GM08714 (cell line): ENCODE data around the gene DLX3.

Experiments used
- H3K4me3 ChIP-seq: fragments of 200-500 bp; sonication (Bioruptor generic); 2 replicates; pipeline ENCODE4 v1.5.1; 2014; ENCODE audit warnings: mild to moderate bottlenecking, low read length, inconsistent platforms
- ZNF274 ChIP-seq: IDR thresholded peaks from 2 replicates; pipeline ENCODE4 v1.6.1; 2012; ENCODE audit warnings: mild to moderate bottlenecking, low read depth, low read length

DLX3 gene

DNA sequence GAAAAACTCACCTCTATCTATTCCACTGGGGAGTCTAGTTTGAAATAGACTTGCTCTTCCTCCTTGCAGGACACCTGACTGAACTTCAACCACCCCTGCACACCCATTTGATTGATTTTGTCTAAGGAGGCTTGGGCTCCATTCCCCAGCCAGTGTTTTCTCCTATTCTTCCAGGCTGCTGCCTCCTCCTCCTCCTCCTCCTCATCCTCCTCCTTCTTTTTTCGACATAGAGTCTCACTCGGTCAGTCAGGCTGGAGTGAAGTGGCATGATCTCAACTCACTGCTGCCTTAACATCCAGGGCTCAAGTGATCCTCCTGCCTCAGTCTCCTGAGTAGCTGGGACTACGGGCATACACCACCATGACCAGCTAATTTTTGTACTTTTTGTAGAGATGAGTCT is 27.8 kb downstream of the DLX3 start:
- no peak for TF ChIP-seq ZNF274
- H3K4me3 ChIP-seq = no peak overlapping the region

DNA sequence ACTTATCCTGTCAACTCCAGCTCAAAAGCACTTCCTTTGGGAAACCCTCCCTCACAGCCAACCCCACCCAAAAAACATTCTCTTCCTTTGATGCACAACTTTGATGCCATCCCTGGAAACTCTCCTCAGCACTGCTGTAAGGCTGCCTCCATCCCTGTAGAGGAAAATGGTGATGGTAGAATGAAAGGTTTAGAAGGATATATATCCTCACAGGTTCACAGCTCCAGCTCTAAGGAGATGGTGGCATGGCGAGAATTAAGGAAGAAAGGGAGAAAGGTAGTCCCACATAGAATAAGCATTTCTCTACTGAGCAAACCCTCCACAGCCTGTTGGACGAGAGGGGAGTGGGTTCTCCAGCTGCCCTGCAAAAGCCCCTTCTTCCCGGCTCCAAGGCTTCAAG is 28.3 kb downstream of the DLX3 start:
- no peak overlapping the region for H3K4me3 ChIP-seq
- TF ChIP-seq ZNF274 = no peak

DNA sequence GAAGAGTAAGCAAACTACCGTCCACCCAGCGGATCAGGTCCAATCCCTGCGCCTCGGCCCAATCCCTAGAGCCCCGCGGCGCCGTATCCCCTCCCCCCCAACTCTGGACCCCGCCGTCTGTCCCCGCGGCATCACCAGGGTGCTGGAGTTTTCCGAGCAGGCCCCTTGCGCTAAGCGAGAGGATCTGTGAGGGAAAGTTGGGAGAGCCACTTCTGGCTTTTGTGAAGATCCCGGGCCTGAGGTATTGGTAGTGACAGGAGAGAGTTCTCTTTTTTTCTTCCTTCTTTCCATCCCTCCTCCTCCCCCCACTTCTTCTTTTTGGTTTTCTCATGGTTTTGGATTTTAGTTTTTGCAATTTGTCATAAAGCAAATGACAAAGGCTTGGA is 29.5 kb downstream of the DLX3 start:
- H3K4me3 ChIP-seq = no peak overlapping the region
- no peak for TF ChIP-seq ZNF274

DNA sequence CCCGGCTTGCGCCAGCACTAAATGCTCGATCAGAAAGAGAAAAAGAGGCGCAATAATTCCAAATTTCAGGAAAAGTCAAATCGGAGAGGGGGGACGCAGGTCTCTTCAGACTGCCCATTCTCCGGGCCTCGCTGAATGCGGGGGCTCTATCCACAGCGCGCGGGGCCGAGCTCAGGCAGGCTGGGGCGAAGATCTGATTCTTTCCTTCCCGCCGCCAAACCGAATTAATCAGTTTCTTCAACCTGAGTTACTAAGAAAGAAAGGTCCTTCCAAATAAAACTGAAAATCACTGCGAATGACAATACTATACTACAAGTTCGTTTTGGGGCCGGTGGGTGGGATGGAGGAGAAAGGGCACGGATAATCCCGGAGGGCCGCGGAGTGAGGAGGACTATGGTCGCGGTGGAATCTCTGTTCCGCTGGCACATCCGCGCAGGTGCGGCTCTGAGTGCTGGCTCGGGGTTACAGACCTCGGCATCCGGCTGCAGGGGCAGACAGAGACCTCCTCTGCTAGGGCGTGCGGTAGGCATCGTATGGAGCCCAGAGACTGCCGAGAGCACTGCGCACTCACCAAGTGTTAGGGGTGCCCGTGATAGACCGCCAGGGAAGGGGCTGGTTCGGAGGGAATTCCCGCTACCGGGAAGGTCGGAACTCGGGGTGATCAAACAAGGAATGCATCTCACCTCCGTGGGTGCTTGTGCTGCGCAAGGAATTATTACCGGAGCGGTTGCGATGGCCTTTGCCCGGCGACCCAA is 30.1 kb downstream of the DLX3 start:
- TF ChIP-seq ZNF274 = no peak
- no peak overlapping the region for H3K4me3 ChIP-seq

DNA sequence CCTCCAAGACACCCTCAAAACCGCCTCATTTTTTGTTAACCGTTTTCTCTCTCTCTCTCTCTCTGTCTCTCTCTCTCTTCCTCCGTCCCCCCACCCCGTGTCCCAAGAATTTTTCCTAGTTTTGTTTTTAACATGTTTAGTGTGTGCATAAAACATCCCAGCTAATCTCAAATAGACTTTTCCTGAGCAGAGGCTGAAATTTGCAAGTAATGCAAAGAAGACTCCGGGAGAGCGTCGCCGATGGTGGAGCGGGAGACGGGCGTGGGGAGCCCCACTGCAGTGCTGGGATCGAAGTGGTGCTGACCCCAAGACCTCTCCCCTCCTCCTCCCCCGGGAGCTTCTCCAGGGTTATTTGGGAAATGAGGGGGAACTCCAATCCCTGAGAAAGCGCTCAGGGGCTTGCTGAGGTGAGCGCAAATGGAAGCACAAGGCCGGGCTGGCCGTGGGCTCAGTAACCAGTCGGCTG is 30.7 kb downstream of the DLX3 start:
- H3K4me3 ChIP-seq = no peak overlapping the region
- no peak for TF ChIP-seq ZNF274

DNA sequence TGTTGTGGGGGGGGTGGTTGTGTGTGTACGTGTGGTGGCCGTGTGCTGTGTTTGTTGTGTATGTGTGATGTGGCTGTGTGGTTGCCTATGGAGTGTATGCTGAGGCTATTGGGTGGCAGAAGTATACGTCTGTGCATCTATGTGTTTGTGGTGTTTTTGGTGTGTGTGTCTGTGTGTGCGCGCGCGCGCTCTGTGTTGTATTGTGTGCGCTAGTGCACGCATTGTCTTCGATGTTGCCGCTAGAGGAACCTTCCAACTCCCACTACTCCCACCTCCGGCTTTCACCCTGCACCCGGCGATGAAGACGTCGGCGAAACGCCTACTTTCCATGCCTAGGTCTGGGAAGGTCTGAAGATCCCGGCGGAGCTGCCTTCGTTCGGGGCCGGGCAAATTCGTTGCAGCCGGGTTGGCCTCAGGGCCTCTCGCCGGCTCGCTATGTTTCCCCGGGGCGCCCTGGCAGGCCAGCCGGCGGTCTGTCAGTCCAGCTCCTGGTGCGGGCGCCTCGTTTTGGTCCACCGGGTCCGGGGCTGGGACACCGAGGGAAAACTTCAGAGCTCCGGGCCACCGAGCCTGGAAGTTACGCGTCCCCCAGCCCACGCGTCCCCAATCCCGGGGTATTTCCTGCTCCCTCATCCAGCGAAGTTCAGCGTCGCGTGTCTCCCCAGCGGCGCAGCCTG is 31.3 kb downstream of the DLX3 start:
- H3K4me3 ChIP-seq = no peak overlapping the region
- TF ChIP-seq ZNF274 = no peak

DNA sequence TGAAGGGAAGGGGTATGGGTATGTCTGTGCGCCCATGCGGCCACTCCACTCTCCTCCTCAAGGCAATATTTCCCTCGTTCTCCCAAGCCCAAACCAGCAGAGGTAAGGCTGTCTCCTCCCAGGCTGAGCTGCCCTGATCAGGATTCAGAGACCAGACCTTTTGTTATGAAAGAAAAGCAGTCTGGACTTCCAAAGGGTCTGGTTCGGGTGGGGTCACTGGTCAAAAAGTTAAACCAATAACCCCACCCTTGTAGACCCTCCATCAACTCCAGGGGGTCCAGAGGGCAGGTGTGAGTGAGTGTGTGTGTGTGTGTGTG is 31.8 kb downstream of the DLX3 start:
- H3K4me3 ChIP-seq = no peak overlapping the region
- TF ChIP-seq ZNF274 = no peak

DNA sequence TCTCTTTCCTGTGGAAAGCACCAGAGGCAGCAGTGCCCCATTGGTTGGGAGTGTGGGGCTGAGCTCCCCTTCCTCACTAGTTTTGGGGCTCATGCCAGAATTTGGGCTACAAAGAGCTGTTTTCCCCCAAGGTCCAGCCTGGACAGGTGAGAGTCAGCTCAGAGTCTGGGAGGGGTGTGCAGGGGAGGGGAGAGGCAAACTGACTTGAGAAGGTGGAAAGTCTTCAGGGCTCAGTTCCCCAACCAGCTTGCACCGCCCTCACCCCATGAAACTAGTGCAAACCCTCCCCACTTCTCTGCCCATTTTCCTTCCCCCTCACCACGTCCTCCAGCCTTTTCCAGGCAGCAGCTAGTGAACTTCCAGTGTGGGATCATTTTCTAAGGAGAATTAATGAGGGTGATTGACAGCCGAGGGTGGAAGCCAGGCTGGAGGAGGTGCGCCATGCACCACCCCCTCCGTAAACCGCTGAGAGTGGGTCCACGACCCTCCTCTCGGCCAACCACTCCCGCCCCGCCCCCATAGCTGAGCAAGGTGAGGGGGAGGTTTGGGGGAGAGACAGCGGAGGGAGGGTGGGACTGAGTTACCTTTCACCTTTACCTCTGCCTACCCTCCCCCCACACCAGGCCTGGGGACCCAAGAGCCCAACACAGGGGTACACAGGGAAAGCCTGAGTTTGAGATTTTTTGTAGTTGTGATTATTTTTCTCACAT is 32.3 kb downstream of the DLX3 start:
- no peak for TF ChIP-seq ZNF274
- no peak overlapping the region for H3K4me3 ChIP-seq

DNA sequence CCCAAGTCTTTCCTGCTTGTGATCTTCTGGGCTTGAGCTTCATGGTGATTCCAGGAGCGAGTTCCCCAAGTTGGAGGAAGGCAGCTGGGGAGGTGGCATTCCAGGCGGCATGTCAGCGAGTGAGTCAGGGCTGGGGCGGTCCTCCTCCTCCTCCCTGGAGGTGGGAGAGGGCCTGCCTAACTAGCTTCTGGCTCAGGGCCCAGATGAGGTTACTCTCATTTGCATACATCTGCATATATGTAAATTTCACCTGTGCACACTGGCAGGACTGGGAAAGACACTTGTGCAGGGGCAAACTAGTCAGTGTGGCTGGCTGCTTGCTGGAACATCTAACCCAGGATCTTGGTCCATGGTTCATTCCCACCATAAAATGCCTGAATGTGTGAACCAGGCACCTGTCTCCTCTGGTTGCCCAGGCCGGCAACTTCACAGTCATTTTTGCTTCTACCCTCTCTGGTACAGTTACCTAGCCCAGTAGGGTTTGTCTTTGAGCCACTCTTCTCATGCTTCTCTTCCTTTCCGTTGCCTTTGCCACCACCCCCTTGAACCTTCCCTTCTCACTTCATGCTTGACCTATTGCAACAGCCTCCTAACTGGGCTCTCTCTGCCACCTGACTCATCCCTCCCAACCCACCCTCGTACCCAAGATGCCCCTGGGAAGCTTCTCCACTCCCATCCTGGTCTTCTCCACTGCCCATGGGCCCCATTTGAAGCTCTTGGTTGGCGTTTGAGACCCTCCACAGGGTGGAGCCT is 35.7 kb downstream of the DLX3 start:
- TF ChIP-seq ZNF274 = no peak
- H3K4me3 ChIP-seq = no peak overlapping the region

DNA sequence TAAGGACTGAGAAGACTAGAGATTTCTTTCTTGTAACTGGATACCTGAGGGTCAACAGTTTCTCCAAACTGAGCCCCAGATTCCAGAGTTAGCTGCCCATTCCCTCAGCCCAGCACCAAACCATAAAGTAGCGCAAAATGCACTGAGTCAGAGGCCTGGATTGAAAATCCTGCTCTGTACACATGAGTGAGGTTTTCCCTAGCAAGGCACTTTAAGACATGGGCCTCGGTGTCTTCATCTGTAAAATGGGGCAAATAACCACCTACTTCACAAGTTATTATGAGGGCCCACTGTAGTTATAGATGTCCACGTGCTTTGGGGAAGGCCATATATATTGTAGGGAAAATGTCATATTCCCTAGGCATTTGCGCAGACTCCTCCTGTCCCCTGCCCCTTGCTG is 36.3 kb downstream of the DLX3 start:
- no peak for TF ChIP-seq ZNF274
- no peak overlapping the region for H3K4me3 ChIP-seq

DNA sequence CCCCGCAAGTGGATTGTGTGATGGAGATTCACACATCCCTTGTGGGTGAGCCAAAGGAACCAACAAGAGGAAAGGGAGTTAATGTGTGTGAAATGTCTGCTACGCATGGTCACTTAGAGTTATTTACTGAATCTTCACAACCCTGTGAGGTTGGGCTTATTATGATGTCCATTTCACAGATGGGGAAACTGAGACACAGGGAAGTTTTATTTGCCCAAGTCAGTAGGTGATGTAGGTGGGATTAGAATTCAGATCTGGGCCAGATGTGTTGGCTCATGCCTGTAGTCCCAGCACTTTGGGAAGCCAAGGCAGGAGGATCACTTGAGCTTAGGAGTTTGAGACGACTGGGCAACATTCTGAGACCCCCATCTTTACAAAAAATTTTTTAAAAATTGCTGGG is 37.7 kb downstream of the DLX3 start:
- no peak for TF ChIP-seq ZNF274
- no peak overlapping the region for H3K4me3 ChIP-seq

DNA sequence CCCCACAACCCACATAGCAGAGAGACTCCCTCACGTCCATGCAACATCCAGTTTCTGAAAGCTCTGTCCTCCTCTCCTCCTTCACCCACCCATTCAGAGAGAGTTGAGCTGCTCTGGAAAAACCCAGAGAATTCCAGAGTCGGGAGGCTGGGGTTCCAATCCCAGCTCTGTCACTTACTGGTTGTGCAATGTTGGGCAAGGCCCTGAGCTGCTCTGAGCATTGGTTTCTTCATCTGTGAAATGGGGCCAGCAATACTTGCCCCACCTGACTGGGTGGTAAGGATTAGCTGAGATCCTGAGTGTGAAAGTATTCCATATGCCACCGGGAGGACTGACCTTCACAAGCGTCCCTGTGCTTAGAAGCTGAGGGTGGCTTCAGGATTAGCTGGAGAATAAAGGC is 38.2 kb downstream of the DLX3 start:
- no peak overlapping the region for H3K4me3 ChIP-seq
- TF ChIP-seq ZNF274 = no peak

DNA sequence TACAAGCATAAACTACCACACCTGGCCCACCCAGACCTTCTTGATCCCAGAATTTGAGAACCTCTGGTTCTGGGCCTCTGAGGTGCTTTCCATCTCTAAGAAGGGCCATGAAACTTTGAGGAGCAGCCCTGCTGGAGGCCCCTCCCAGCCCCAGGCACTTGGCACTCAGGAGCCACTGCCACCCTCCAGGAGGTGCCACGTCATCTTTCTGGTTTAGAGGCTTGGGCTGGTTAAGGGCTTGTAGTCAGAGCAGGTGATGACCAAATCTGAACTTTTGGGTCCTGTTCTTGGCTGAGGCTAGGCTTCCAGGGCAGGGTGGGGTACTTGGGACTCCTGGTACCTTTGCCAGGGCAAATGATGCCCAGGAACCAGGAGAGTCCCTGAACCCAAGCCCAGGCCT is 39.9 kb downstream of the DLX3 start:
- no peak for TF ChIP-seq ZNF274
- no peak overlapping the region for H3K4me3 ChIP-seq

DNA sequence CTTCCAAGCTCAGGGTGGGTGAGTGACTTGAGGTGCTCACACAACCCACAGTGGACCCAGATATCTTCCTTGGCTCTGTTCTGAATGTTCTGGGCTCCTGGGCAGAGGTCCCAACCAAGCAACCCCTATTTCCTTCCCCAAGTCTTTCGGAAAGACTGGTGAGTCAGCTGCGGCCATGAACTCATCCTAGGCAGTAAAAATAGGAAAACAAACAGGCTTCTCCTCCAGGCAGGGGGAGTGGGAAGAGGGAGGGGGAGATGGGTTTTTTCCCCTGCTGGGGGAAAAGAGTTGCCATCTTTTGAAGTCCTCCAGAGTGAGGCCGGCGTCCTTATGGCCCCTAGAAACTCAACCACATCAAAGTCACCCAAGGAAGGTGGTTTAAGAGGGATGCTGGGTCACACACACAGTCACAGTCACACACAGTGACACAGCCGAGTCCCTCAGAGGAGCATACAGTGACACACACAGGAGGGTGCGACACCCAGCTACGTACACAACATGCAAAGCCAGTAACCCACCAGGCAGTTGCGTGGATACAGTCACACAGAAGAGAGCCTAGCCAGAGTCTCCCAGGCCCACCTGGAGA is 42.0 kb downstream of the DLX3 start:
- TF ChIP-seq ZNF274 = no peak
- no peak overlapping the region for H3K4me3 ChIP-seq
